ENCODE results near the gene ZCWPW1.
"Not testable (repeated sequence)": the region's sequence is repeated elsewhere in the genome, so short reads cannot be mapped to it uniquely, and the experiment has no call there.

- not testable (repeated sequence) for TF ChIP-seq CTCF (IDR thresholded peaks at IDR 0.05; ENCODE audit: low read depth, low read length); POLR2A (IDR thresholded peaks at IDR 0.05; ENCODE audit: extremely low read depth, insufficient read length)
Measured at GRCh38 chr7:100352230-100352781, 76.2 kb downstream of the ZCWPW1 start.
